NCI-H2107 treated with DMSO at 0.1 percent for 48 hours (cell line): ENCODE data around the gene AGRN.
"Not testable (repeated sequence)": the region's sequence is repeated elsewhere in the genome, so short reads cannot be mapped to it uniquely, and the experiment has no call there.

Experiments used
- DNase-seq: peaks from one replicate; lab custom pipeline; 2025; ENCODE audit not compliant: unreplicated experiment; lab: John Stamatoyannopoulos, UW

AGRN gene

GRCh38 chr1:1077396-1077795 lies 57.5 kb downstream of the AGRN start:
- DNase-seq, result not testable (repeated sequence)

GRCh38 chr1:1079408-1080121 lies 59.6 kb downstream of the AGRN start:
- no peak for DNase-seq

GRCh38 chr1:1080122-1080757 lies 60.3 kb downstream of the AGRN start:
- no peak for DNase-seq

GRCh38 chr1:1080951-1081310 lies 61.0 kb downstream of the AGRN start:
- DNase-seq, result no peak

- DNase-seq, result no peak
These were observed 61.7 kb downstream of the AGRN start for GRCh38 chr1:1081311-1082238.

GRCh38 chr1:1082239-1082775 lies 62.4 kb downstream of the AGRN start:
- no peak for DNase-seq

- no peak for DNase-seq
These were observed 63.0 kb downstream of the AGRN start for GRCh38 chr1:1082776-1083415.

GRCh38 chr1:1083416-1084371 lies 63.8 kb downstream of the AGRN start:
- DNase-seq, result no peak

GRCh38 chr1:1084372-1085170 lies 64.7 kb downstream of the AGRN start:
- DNase-seq, result no peak

GRCh38 chr1:1085171-1085841 lies 65.4 kb downstream of the AGRN start:
- no peak for DNase-seq

GRCh38 chr1:1085911-1086841 lies 66.3 kb downstream of the AGRN start:
- DNase-seq, result no peak

GRCh38 chr1:1086911-1087341 lies 67.0 kb downstream of the AGRN start:
- DNase-seq, result no peak

GRCh38 chr1:1087351-1088028 lies 67.6 kb downstream of the AGRN start:
- DNase-seq, result no peak

- no peak for DNase-seq
These were observed 68.3 kb downstream of the AGRN start for GRCh38 chr1:1088029-1088800.

GRCh38 chr1:1088801-1089680 lies 69.1 kb downstream of the AGRN start:
- DNase-seq, result no peak
